H1 (cell line): ENCODE results near the gene CORO7.

Experiments used
- CTCF ChIP-seq, 3 experiments: IDR thresholded peaks; 1 replicate in 2 of 3; 2 replicates in 1 of 3; pipeline versions ENCODE4 v1.5.1 to v1.6.1; 2011; ENCODE audit warnings: low read length in 3 of 3, mild to moderate bottlenecking in 3 of 3, inconsistent platforms in 2 of 3, low read depth in 1 of 3, moderate library complexity in 1 of 3; ENCODE audit not compliant: insufficient read depth in 1 of 3; ENCODE audit errors: control extremely low read depth in 1 of 3
- MAFK ChIP-seq: IDR thresholded peaks from 2 replicates; pipeline ENCODE4 v1.6.1; 2012; ENCODE audit warnings: low read depth, mild to moderate bottlenecking, improper control_type of control experiment, low read length
- POLR2A ChIP-seq, 2 experiments: IDR thresholded peaks; 1 replicate in 1 of 2; 2 replicates in 1 of 2; pipeline ENCODE4 v1.6.1; 2011; ENCODE audit warnings: low read depth in 2 of 2, low read length in 2 of 2, mild to moderate bottlenecking in 2 of 2; ENCODE audit errors: control extremely low read depth in 1 of 2
- SRF ChIP-seq: IDR thresholded peaks from 2 replicates; pipeline ENCODE4 v1.6.1; 2011; ENCODE audit warnings: mild to moderate bottlenecking, low read depth, low read length, moderate library complexity

GRCh38 chr16:4316108-4316863 lies 100.1 kb downstream of the CORO7 start:
- TF ChIP-seq SRF (no peak), CTCF (IDR thresholded peaks at IDR 0.05; ENCODE audit: control extremely low read depth in 1 of 3, insufficient read depth in 1 of 3, low read depth in 1 of 3, low read length in 3 of 3) (no peak), MAFK (no peak), POLR2A (IDR thresholded peaks at IDR 0.05; ENCODE audit: control extremely low read depth in 1 of 2, low read depth in 2 of 2, low read length in 2 of 2) (no peak)
